Effector memory CD8-positive, alpha-beta T cell (primary cell): ENCODE data around the gene ZNF292.
"Not testable (repeated sequence)": the region's sequence is repeated elsewhere in the genome, so short reads cannot be mapped to it uniquely, and the experiment has no call there.

Experiments used
- ATAC-seq: fragments of 150-1000 bp; cut with Tn5 transposase; replicated peaks from 2 replicates; pipeline ENCODE4 v1.10.0; 2021; ENCODE audit warnings: mild to moderate bottlenecking, moderate library complexity
- DNase-seq, 3 experiments: peaks; one replicate each; pipeline ENCODE4 v3.0.0; 2021
- H3K27ac Mint-ChIP-seq, 2 donors: one replicate each; pipeline ENCODE4 v1.8.0; 2022; ENCODE audit warnings: mild to moderate bottlenecking in 2 of 2, mixed read lengths in 2 of 2, moderate library complexity in 2 of 2
- H3K27me3 Mint-ChIP-seq, 2 donors: one replicate each; pipeline ENCODE4 v1.8.0; 2022; ENCODE audit warnings: mixed read lengths in 2 of 2
- H3K36me3 Mint-ChIP-seq: one replicate; pipeline ENCODE4 v1.8.0; 2022; ENCODE audit warnings: mild to moderate bottlenecking, moderate library complexity, mixed read lengths; ENCODE audit not compliant: insufficient read depth
- H3K4me1 Mint-ChIP-seq, 2 donors: one replicate each; pipeline ENCODE4 v1.8.0; 2022; ENCODE audit warnings: low read depth in 2 of 2, mixed read lengths in 2 of 2
- H3K4me3 Mint-ChIP-seq, 2 donors: one replicate each; pipeline ENCODE4 v1.8.0; 2022; ENCODE audit warnings: mild to moderate bottlenecking in 2 of 2, mixed read lengths in 2 of 2, moderate library complexity in 2 of 2
- H3K9me3 Mint-ChIP-seq, 2 donors: one replicate each; pipeline ENCODE4 v1.8.0; 2022; ENCODE audit warnings: mixed read lengths in 2 of 2

The ZNF292 gene

DNA sequence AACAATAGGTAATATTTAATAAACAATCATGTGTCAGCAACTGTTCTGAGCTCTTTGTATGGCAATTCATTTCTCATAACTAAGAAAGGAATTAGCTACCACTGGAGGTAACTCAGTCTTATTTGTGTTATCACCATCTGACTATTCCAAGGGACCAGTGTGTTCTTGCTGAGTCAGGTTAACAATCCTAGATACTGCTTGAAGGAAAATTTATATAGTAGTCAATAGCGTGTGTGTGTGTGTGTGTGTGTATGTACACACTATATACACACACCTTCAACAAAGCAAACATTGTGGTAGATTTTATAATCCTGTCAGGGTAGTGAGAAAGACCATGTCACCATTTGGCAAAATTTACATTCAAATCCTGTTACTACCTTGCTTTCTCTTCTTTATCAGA lies 121.3 kb downstream of the ZNF292 start:
- Mint-ChIP-seq H3K36me3 (no peaks in the 10 kb centered on the region), H3K4me1 (peaks cover 5 to 8% of the 10 kb centered on the region in 2 donors), H3K9me3 (no peaks in the 10 kb centered on the region), H3K4me3 (no peak overlapping the region), H3K27ac (no peak overlapping the region), H3K27me3 (no peaks in the 10 kb centered on the region)
- no peak for ATAC-seq
- no peak for DNase-seq

DNA sequence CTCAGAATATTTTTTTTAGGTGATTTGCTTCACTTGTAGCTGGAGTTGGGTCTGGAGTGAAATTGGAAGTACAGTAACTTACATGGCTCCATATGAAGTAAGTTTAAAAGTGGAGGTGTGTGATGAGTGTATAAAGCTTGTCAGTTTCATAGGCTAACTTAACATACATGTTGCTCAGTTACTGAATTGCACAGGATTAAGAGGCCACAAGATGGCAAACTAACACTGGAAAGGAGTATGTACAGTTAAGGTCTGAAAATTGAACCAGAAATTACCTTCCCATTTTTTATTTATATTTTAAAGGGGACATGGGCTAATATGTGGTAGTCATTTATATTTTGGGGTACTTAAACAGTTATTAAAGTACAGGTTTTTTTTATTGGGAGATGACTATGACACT lies 121.8 kb downstream of the ZNF292 start:
- Mint-ChIP-seq H3K36me3 (no peaks in the 10 kb centered on the region), H3K4me3 (no peak overlapping the region), H3K4me1 (peaks cover 5 to 8% of the 10 kb centered on the region in 2 donors), H3K27ac (no peak overlapping the region), H3K9me3 (no peaks in the 10 kb centered on the region), H3K27me3 (no peaks in the 10 kb centered on the region)
- DNase-seq (no peak), ATAC-seq (no peak)

GRCh38 chr6:87279196-87279595 lies 123.8 kb downstream of the ZNF292 start:
- peak overlapping the region in 1 of 2 donors; percentile 46 for H3K27ac Mint-ChIP-seq

DNA sequence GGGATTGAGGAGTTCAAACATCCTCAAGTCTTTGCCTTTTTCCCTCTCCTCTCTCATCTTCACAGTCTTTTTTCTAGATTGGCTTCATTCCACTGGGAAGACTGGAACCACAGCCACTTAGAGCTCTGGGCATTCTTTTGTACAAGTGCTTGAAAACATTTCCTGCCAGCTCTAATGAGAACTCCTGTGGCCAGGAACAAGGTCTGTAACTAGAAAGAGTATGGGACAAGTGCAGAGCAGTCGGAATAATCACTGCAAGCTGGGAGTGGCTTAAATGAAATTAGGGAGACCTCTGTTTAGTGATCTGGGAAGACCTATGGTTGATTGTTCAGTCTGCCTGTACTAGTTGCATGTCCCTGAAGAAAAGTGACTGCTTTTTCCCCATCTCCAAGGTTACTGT lies 126.1 kb downstream of the ZNF292 start:
- DNase-seq (no peak), ATAC-seq (no peak)
- Mint-ChIP-seq H3K9me3 (no peaks in the 10 kb centered on the region), H3K27ac (no peak overlapping the region), H3K36me3 (peaks cover 2% of the 10 kb centered on the region), H3K4me1 (peaks cover 4 to 5% of the 10 kb centered on the region in 2 donors), H3K4me3 (no peak overlapping the region), H3K27me3 (peaks cover 9 to 12% of the 10 kb centered on the region in 2 donors)

More at GRCh38 chr6:87279196-87279595, 123.8 kb downstream of the ZNF292 start:
- Mint-ChIP-seq H3K9me3 (no peaks in the 10 kb centered on the region), H3K36me3 (peaks cover 2% of the 10 kb centered on the region), H3K27me3 (no peaks in the 10 kb centered on the region), H3K4me1 (peaks cover 4 to 5% of the 10 kb centered on the region in 2 donors), H3K4me3 (no peak overlapping the region)
- ATAC-seq, result no peak
- no peak for DNase-seq

DNA sequence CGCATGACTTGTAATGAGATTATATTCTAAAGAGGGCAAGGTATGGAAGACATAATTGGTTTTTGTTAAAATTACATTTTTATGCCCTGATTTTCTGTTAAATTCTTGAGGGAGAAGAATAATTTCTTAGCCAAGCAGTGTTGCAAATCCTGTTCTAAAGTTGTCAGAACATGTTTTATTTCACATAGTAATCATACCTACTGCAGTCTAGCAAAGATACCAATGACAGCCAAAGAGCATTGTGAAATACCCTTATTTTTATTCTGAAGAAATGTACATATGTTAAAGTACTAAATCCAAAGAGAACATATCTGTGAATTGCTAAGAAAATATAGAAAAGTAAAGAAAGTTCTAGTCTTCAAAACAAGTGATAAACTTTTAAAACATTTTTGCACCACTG lies 127.4 kb downstream of the ZNF292 start:
- peaks cover 11 to 21% of the 10 kb centered on the region in 2 donors for H3K27me3 Mint-ChIP-seq
- ATAC-seq, result no peak

DNA sequence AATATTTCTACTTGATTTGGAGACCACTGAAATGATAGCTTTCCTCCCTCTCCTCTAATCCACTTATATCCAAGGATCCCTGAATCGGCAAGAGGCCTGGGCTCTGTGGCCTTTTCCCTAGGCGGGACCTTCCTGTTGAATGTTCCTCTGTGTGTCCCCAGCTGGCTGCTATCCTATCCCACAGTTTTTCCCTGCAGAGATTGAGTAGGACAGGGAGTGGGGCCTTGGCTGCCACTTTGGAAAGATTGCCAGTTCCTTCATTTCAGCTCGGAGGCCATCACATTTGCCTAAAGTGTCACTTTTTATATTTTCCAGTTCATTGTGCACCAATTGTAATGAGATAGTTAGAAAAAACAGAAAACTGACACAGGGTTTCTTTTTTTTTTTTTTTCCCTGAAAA lies 128.1 kb downstream of the ZNF292 start:
- peaks cover 2% of the 10 kb centered on the region for H3K36me3 Mint-ChIP-seq
- H3K27me3 Mint-ChIP-seq, result peaks cover 11 to 23% of the 10 kb centered on the region in 2 donors
- no peak for DNase-seq
- H3K27ac Mint-ChIP-seq, result no peak overlapping the region
- no peak for ATAC-seq
- no peak overlapping the region for H3K4me3 Mint-ChIP-seq
- no peaks in the 10 kb centered on the region for H3K9me3 Mint-ChIP-seq
- peaks cover 4 to 5% of the 10 kb centered on the region in 2 donors for H3K4me1 Mint-ChIP-seq

More for the DNA sequence above, 127.4 kb downstream of the ZNF292 start:
- H3K4me1 Mint-ChIP-seq, result peaks cover 4 to 5% of the 10 kb centered on the region in 2 donors
- no peaks in the 10 kb centered on the region for H3K9me3 Mint-ChIP-seq
- DNase-seq, result no peak
- no peak overlapping the region for H3K27ac Mint-ChIP-seq
- H3K4me3 Mint-ChIP-seq, result no peak overlapping the region
- peaks cover 2% of the 10 kb centered on the region for H3K36me3 Mint-ChIP-seq

DNA sequence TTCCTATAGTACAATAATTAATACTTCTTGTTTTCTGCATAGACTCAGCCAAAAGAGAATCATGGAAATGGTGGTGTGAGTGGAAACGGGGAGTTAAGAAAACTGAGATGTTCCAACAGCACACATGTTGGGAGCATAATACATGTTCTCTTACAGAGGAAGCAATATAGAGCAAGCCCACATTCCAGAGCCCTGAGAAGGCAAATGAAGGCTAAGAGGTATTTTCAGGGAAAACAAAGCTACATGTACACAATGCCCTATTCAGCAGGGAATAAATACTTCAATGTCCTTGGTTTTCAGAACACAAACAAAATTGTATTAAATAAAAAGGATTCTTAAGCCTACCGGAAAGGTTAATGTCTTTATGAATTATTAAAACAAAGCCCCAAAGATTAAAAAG lies 131.9 kb downstream of the ZNF292 start:
- Mint-ChIP-seq H3K27me3 (peaks cover 18 to 42% of the 10 kb centered on the region in 2 donors), H3K9me3 (no peaks in the 10 kb centered on the region), H3K4me1 (no peaks in the 10 kb centered on the region), H3K4me3 (no peak overlapping the region), H3K36me3 (peaks cover 2% of the 10 kb centered on the region), H3K27ac (no peak overlapping the region)
- DNase-seq (no peak), ATAC-seq (no peak)

DNA sequence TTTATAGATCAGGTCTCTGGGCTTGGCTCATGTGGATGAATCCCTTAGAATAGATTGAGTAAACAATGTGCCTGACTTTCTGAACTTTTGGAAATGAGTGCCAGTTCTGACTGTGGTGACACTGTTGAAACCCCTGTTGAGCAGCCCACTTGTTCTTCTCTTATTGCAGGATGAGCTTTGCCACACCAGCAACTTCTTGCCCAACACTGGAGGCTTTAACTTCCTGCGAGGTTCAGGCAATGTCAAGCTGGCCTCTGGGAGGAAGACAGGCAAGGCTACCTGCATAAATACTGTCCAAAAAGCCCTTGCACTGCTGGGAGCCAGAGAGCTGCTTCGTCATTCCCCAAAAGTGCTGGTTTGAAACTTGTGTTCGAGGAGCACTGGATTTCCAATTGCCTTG lies 134.2 kb downstream of the ZNF292 start:
- peaks cover 32 to 57% of the 10 kb centered on the region in 2 donors for H3K27me3 Mint-ChIP-seq
- H3K27ac Mint-ChIP-seq, result no peak overlapping the region
- no peaks in the 10 kb centered on the region for H3K9me3 Mint-ChIP-seq
- ATAC-seq (no peak), DNase-seq (no peak)
- no peaks in the 10 kb centered on the region for H3K4me1 Mint-ChIP-seq
- no peak overlapping the region for H3K4me3 Mint-ChIP-seq
- no peaks in the 10 kb centered on the region for H3K36me3 Mint-ChIP-seq

DNA sequence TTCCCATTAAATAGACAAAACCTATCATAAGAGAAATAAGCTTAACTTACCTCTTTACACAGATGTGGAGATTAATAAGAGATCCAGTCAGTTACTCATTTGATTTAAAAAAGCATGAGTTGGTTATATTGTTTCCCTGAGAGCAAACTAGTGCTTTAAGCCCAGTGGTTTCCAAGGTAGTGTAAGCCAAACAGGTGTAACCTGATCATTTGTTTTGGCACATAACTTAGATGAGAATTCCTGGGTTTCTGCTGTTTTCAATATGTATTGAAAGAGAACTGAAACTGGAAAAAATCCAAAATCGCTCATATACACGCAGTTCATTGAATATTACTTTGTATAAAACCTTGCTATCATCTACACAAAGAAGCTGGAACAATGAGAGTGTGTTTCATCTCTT lies 136.5 kb downstream of the ZNF292 start:
- no peak overlapping the region for H3K27ac Mint-ChIP-seq
- H3K4me3 Mint-ChIP-seq, result no peak overlapping the region
- DNase-seq (no peak), ATAC-seq (no peak)
- peaks cover 42 to 56% of the 10 kb centered on the region in 2 donors for H3K27me3 Mint-ChIP-seq
- no peaks in the 10 kb centered on the region for H3K9me3 Mint-ChIP-seq
- no peaks in the 10 kb centered on the region for H3K4me1 Mint-ChIP-seq
- no peaks in the 10 kb centered on the region for H3K36me3 Mint-ChIP-seq

GRCh38 chr6:87293526-87293925 lies 138.2 kb downstream of the ZNF292 start:
- Mint-ChIP-seq H3K36me3 (no peaks in the 10 kb centered on the region), H3K9me3 (no peaks in the 10 kb centered on the region), H3K27ac (no peak overlapping the region), H3K4me3 (no peak overlapping the region), H3K4me1 (no peaks in the 10 kb centered on the region), H3K27me3 (peaks cover 59 to 60% of the 10 kb centered on the region in 2 donors)
- DNase-seq (no peak), ATAC-seq (no peak)

GRCh38 chr6:87297119-87297518 lies 141.8 kb downstream of the ZNF292 start:
- H3K36me3 Mint-ChIP-seq, result no peaks in the 10 kb centered on the region
- ATAC-seq (no peak), DNase-seq (no peak)
- H3K27me3 Mint-ChIP-seq, result peaks cover 76 to 82% of the 10 kb centered on the region in 2 donors
- H3K4me1 Mint-ChIP-seq, result no peaks in the 10 kb centered on the region
- no peak overlapping the region for H3K4me3 Mint-ChIP-seq
- H3K27ac Mint-ChIP-seq, result no peak overlapping the region
- H3K9me3 Mint-ChIP-seq, result no peaks in the 10 kb centered on the region

GRCh38 chr6:87301277-87301676 lies 145.9 kb downstream of the ZNF292 start:
- not testable (repeated sequence) for H3K36me3 Mint-ChIP-seq, H3K4me3 Mint-ChIP-seq, DNase-seq, H3K4me1 Mint-ChIP-seq, ATAC-seq, H3K27ac Mint-ChIP-seq, H3K9me3 Mint-ChIP-seq
- peaks cover 78 to 79% of the 10 kb centered on the region in 2 donors for H3K27me3 Mint-ChIP-seq

DNA sequence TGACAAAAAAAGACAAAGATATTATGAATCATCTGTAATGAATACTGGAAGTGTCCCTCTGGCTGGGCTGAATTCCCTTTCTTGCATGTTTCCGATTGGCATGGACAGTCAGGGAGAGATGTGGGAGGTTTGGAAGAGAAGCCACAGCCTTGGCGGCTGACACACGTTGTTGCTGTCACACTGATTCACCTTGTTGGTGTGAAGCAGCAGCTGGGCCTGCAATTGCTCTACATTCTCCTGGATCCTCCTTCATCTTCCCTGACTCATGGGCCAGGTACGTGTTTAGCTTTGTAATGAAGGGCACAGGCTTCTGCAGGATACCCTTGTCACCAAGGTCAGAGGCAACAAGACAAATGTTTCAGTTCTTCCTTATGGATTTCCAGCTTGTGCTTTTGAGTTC lies 153.6 kb downstream of the ZNF292 start:
- no peak overlapping the region for H3K27ac Mint-ChIP-seq
- peaks cover 25 to 27% of the 10 kb centered on the region in 2 donors for H3K27me3 Mint-ChIP-seq
- no peak overlapping the region for H3K4me3 Mint-ChIP-seq
- no peaks in the 10 kb centered on the region for H3K36me3 Mint-ChIP-seq
- no peaks in the 10 kb centered on the region for H3K4me1 Mint-ChIP-seq
- no peak for DNase-seq
- H3K9me3 Mint-ChIP-seq, result peaks cover 0 to 1% of the 10 kb centered on the region in 2 donors
- no peak for ATAC-seq

GRCh38 chr6:87312860-87313259 lies 157.5 kb downstream of the ZNF292 start:
- Mint-ChIP-seq H3K4me1 (no peaks in the 10 kb centered on the region), H3K9me3 (no peaks in the 10 kb centered on the region), H3K27ac (no peak overlapping the region), H3K36me3 (no peaks in the 10 kb centered on the region), H3K4me3 (no peak overlapping the region), H3K27me3 (peaks cover 33 to 42% of the 10 kb centered on the region in 2 donors)
- no peak for DNase-seq
- ATAC-seq, result no peak
